Aorta (tissue), 5 donors: ENCODE measurements around the gene REM2. TPM values are rescaled to one million over a fixed set of nuclear protein-coding genes. Genes with fewer than 3 reads are reported as not detected.
A peak's percentile ranks its signal among the peaks of the same experiment; 100 is the strongest.

Experiments
- ATAC-seq: fragments of 200-7000 bp; cut with Tn5 transposase; one replicate; pipeline ENCODE4 v1.9.1; 2022; ENCODE audit warnings: moderate library complexity; ENCODE audit not compliant: low FRiP score
- DNase-seq, 2 donors: peaks; one replicate each; pipeline ENCODE4 v3.0.0-alpha.2; 2020
- H3K27ac ChIP-seq, 2 donors: one replicate each; pipeline ENCODE4 v1.5.1; 2013; ENCODE audit warnings: low read length in 2 of 2, mild to moderate bottlenecking in 2 of 2, moderate library complexity in 2 of 2, control low read depth in 1 of 2, inconsistent platforms in 1 of 2, low read depth in 1 of 2
- H3K27me3 ChIP-seq, 2 donors: one replicate each; pipeline ENCODE4 v1.6.1; 2013; ENCODE audit warnings: control low read depth in 1 of 2, low read length in 1 of 2, mild to moderate bottlenecking in 1 of 2, moderate library complexity in 1 of 2; ENCODE audit not compliant: insufficient read depth in 2 of 2, control insufficient read depth in 1 of 2
- H3K36me3 ChIP-seq, 2 donors: one replicate each; pipeline ENCODE4 v1.6.1; 2013; ENCODE audit warnings: control low read depth in 1 of 2, low read length in 1 of 2, mild to moderate bottlenecking in 1 of 2; ENCODE audit not compliant: insufficient read depth in 2 of 2, control insufficient read depth in 1 of 2
- H3K4me1 ChIP-seq, 2 donors: one replicate each; pipeline ENCODE4 v1.6.1; 2013; ENCODE audit warnings: low read length in 2 of 2, control low read depth in 1 of 2, mild to moderate bottlenecking in 1 of 2, moderate library complexity in 1 of 2; ENCODE audit not compliant: insufficient read depth in 2 of 2, control insufficient read depth in 1 of 2
- H3K4me3 ChIP-seq, 2 donors: one replicate each; pipeline ENCODE4 v1.5.1; 2013; ENCODE audit warnings: low read length in 2 of 2, control low read depth in 1 of 2, mild to moderate bottlenecking in 1 of 2
- H3K9me3 ChIP-seq: one replicate; pipeline ENCODE4 v1.6.1; 2013; ENCODE audit warnings: mild to moderate bottlenecking, low read length; ENCODE audit not compliant: control insufficient read depth
- WGBS, 2 donors: extraction: QIAGEN DNeasy Blood & Tissue Kit; methylation state at CpG; one replicate each; pipeline ENCODE4 v1.1.7; 2013; 5-methylcytosine and 5-hydroxymethylcytosine counted together
- intact Hi-C, 2 donors: fragments of 100-400 bp; cut with DNase I; formaldehyde crosslinking; loops; one replicate each; pipeline versions ENCODE4 v1.14.2 to v1.15.0; 2022
- polyA plus RNA-seq, 2 donors: library from polyadenylated mRNA; stranded (reverse); fragments of 200-250 nt; gene quantifications; one replicate each; pipeline ENCODE4 v1.2.3, GENCODE V29; 2013
- total RNA-seq, 2 donors: library from RNA; stranded (reverse); fragmentation: NEBNext Ultra II Directional; extraction: Animal tissue kit (Norgen Biotek cat#: 25700); gene quantifications; one replicate each; pipeline ENCODE4 v1.2.1, GENCODE V29; 2021
- donor health status: healthy with polysubstance abuse.
- donor health status: Bipolar disorder and iron deficiency.
- donor health status: DM: no; HTN: no; CAD: no.
- donor health status: DM: no; HTN: no; CAD: no.
- donor health status: DM: yes; HTN: yes; CAD: no.

REM2 gene
- total and polyA plus RNA-seq, 4 donors: 0.36 to 0.92 (median 0.75) TPM; not detected in 1

DNA sequence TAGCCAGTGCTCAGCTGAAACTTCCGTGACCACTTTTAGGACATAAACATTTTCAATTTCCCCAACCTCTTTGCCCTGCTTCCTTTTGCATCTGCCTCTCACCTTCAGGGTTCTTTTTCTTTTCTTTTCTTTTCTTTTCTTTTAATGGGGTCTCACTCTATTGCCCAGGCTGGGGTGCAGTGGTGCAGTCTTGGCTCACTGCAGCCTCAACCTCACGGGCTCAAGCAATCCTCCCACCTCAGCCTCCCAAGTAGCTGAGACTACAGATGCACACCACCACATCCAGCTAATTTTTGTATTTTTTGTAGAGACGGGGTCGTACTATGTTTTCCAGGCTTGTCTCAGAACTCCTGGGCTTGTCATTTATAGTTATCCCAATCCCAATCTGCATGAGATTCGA, 16.1 kb upstream of the REM2 start:
- Histone ChIP-seq H3K9me3 (no peaks in the 10 kb centered on the region), H3K27me3 (no peaks in the 10 kb centered on the region), H3K36me3 (no peaks in the 10 kb centered on the region), H3K4me1 (no peaks in the 10 kb centered on the region), H3K4me3 (no peak overlapping the region), H3K27ac (no peak overlapping the region)
- intact Hi-C loops: no loop called here
- 90 to 95% methylated on average over 5 of the region's 5 CpGs for WGBS, 2 donors
- peak in 1 of 2 donors; percentile 25 for DNase-seq
- no peak for ATAC-seq

DNA sequence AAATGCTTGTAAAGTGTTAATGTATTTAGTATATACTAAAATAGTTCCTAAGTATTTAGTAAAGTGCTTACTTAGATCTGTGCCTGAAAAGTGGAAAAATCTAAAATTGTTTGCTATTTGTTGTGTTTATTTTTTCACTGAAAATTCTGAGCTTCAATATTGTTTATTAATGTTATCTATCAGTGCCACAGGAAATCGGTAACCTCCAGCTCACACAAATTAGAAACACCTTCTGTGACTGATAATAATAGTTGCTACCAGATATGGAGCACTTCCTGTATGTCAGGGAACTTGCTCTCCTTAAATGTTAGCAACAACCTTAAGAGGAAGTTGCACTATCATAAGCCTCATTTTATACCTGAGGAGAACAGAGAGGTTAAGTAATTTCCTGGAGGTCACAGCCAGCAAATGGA, 12.2 kb upstream of the REM2 start:
- Histone ChIP-seq H3K4me3 (peak overlapping the region; percentile 50 to 79), H3K27me3 (no peaks in the 10 kb centered on the region), H3K36me3 (peaks cover 3 to 12% of the 10 kb centered on the region in 2 donors), H3K4me1 (no peaks in the 10 kb centered on the region), H3K27ac (peak overlapping the region; percentile 81 to 94), H3K9me3 (no peaks in the 10 kb centered on the region)
- intact Hi-C loops: no loop called here
- ATAC-seq (peak; percentile 29), DNase-seq (no peak)
- whole genome bisulfite sequencing, 2 donors: 3% methylated on average over 1 of the region's 1 CpG

DNA sequence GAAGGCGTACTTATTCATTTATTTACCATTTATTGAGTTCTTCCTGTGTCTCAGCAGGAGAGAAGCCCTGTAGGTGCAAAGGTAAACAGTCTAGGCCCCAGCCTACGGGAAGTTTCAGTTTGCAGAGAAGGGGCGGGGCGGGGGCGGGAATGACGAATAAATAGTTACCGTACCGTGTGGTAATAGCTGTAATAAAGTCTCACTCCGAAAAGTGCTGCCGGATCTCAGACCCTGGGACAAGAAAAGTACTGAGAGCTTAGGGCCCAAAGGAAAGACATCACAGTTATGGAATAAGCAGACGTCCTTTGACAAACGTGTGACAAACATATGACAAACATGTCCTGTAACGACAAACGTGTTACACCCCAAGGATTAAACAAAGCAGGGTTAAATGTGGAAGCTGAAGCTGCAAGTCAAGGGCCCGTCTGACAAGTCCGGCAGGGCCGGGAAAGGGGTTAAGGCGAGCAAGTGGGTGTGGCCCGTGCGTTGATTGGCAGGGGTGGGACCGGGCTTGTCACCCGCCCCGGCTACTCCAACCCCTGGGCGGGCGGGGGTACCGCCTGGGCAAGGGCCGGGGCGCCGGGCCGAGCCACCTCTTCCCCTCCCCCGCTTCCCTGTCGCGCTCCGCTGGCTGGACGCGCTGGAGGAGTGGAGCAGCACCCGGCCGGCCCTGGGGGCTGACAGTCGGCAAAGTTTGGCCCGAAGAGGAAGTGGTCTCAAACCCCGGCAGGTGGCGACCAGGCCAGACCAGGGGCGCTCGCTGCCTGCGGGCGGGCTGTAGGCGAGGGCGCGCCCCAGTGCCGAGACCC, 11.6 kb upstream of the REM2 start, which contains the start of gene LRP10:
LRP10 (plus strand) TSS at position 517 of the 809 bp plus-strand sequence. CDS start 564 bp downstream, outside the sequence.
- Histone ChIP-seq H3K4me3 (peak within 1 kb of the TSS; percentile 50 to 79), H3K4me1 (no peaks in the 10 kb centered on the region), H3K36me3 (peaks cover 3 to 16% of the 10 kb centered on the region in 2 donors), H3K27ac (peak within 1 kb of the TSS; percentile 81 to 94), H3K27me3 (no peaks in the 10 kb centered on the region), H3K9me3 (no peaks in the 10 kb centered on the region)
- ATAC-seq (peak; percentile 96), DNase-seq (peak; percentile 97)
- intact Hi-C loops: no loop called here
- 0% methylated on average over 40 to 50 of the region's 50 CpGs for WGBS, 2 donors

DNA sequence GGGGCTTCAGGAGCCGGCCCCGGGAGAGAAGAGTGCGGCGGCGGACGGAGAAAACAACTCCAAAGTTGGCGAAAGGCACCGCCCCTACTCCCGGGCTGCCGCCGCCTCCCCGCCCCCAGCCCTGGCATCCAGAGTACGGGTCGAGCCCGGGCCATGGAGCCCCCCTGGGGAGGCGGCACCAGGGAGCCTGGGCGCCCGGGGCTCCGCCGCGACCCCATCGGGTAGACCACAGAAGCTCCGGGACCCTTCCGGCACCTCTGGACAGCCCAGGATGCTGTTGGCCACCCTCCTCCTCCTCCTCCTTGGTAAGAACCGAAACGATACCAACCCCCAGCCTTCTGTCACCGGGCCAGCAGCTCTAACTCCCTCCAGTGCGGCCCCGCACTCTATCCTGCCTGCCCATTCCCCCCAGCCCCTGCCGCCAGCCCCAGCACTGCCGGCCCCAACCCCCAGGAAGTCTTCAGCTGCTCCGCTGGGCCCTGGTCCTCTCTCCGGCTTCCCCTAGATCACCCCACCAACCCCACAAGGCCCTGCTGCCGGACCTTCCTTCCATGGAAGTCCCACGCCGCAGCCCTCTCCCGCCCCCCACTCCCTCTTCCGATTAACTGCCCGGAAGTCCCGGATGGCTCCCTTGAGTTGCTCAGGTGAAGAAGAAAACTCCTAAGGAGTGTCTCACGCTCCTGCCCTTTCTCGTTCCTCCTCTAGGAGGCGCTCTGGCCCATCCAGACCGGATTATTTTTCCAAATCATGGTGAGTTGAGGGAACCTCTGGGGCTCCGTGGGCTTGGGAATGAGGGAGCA, 10.8 kb upstream of the REM2 start:
- Histone ChIP-seq H3K27ac (peak overlapping the region; percentile 78 to 81), H3K4me1 (no peaks in the 10 kb centered on the region), H3K4me3 (peak overlapping the region; percentile 50 to 79), H3K27me3 (no peaks in the 10 kb centered on the region), H3K9me3 (no peaks in the 10 kb centered on the region), H3K36me3 (peaks cover 3 to 24% of the 10 kb centered on the region in 2 donors)
- intact Hi-C loops: no loop called here
- ATAC-seq (peak; percentile 86), DNase-seq (peak; percentile 85 to 93)
- WGBS, 2 donors: 0 to 1% methylated on average over 41 to 45 of the region's 45 CpGs

DNA sequence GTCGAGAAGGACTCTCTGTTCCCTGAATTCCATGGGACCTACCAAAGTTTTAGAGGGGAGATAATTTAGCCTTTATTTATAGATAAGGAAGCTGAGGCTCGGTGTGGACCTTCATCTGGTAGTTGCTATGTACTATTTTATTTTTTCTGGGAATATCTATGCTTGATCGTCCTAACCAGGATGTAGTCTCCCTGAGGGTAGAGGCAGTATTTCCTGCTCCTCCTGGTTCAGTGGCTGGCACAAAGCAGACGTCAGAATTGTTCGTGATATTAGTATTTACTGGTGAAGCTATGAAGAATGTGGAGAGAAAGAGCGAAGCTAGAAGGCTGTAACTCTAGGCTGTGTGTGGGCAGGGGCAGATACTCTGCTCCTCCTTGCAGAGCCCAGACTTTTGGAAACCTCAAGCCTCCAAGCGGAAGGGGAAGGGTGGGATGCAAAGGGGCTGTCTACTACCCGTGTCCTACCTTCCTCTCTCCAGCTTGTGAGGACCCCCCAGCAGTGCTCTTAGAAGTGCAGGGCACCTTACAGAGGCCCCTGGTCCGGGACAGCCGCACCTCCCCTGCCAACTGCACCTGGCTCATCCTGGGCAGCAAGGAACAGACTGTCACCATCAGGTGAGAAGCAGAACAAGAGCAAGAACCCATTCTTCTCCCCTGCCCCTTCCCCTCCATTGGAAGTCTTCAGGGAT, 10.0 kb upstream of the REM2 start:
- Histone ChIP-seq H3K27ac (peak overlapping the region in 1 of 2 donors; percentile 26), H3K36me3 (peaks cover 3 to 28% of the 10 kb centered on the region in 2 donors), H3K4me3 (peak overlapping the region; percentile 50 to 79), H3K4me1 (no peaks in the 10 kb centered on the region), H3K9me3 (no peaks in the 10 kb centered on the region), H3K27me3 (no peaks in the 10 kb centered on the region)
- 31 to 32% methylated on average over 10 of the region's 10 CpGs for WGBS, 2 donors
- DNase-seq (peak in 1 of 2 donors; percentile 55), ATAC-seq (no peak)
- intact Hi-C loops: no loop called here

DNA sequence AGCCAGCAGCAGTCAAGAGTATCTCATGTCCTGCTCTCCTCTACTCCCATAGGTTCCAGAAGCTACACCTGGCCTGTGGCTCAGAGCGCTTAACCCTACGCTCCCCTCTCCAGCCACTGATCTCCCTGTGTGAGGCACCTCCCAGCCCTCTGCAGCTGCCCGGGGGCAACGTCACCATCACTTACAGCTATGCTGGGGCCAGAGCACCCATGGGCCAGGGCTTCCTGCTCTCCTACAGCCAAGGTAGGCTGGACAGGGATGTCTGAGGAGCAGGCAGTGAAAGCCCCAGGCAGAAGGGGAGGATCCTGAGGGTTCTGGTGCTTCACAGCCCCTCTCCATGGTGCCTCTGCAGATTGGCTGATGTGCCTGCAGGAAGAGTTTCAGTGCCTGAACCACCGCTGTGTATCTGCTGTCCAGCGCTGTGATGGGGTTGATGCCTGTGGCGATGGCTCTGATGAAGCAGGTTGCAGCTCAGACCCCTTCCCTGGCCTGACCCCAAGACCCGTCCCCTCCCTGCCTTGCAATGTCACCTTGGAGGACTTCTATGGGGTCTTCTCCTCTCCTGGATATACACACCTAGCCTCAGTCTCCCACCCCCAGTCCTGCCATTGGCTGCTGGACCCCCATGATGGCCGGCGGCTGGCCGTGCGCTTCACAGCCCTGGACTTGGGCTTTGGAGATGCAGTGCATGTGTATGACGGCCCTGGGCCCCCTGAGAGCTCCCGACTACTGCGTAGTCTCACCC, 7.8 kb upstream of the REM2 start:
- Histone ChIP-seq H3K27ac (no peak overlapping the region), H3K4me1 (no peaks in the 10 kb centered on the region), H3K36me3 (peaks cover 3 to 28% of the 10 kb centered on the region in 2 donors), H3K9me3 (no peaks in the 10 kb centered on the region), H3K27me3 (no peaks in the 10 kb centered on the region), H3K4me3 (no peak overlapping the region)
- peak in 1 of 2 donors; percentile 56 for DNase-seq
- 91 to 93% methylated on average over 15 of the region's 15 CpGs for WGBS, 2 donors
- intact Hi-C loops: no loop called here
- ATAC-seq: no peak

DNA sequence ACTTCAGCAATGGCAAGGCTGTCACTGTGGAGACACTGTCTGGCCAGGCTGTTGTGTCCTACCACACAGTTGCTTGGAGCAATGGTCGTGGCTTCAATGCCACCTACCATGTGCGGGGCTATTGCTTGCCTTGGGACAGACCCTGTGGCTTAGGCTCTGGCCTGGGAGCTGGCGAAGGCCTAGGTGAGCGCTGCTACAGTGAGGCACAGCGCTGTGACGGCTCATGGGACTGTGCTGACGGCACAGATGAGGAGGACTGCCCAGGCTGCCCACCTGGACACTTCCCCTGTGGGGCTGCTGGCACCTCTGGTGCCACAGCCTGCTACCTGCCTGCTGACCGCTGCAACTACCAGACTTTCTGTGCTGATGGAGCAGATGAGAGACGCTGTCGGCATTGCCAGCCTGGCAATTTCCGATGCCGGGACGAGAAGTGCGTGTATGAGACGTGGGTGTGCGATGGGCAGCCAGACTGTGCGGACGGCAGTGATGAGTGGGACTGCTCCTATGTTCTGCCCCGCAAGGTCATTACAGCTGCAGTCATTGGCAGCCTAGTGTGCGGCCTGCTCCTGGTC, 7.2 kb upstream of the REM2 start:
- Histone ChIP-seq H3K4me3 (no peak overlapping the region), H3K36me3 (peaks cover 3 to 28% of the 10 kb centered on the region in 2 donors), H3K27ac (no peak overlapping the region), H3K9me3 (no peaks in the 10 kb centered on the region), H3K27me3 (no peaks in the 10 kb centered on the region), H3K4me1 (no peaks in the 10 kb centered on the region)
- 93 to 94% methylated on average over 20 of the region's 20 CpGs for WGBS, 2 donors
- ATAC-seq: no peak
- intact Hi-C loops: no loop called here
- peak in 1 of 2 donors; percentile 70 for DNase-seq
